SW 1271 (cell line): ENCODE measurements around the gene DIRAS2.

ENCODE experiments used
- DNase-seq, 2 experiments: peaks; one replicate each; lab custom pipeline; 2025; lab: John Stamatoyannopoulos, UW

Gene DIRAS2

GRCh38 chr9:90612957-90613356, 29.7 kb downstream of the DIRAS2 start:
- no peak for DNase-seq

DNA sequence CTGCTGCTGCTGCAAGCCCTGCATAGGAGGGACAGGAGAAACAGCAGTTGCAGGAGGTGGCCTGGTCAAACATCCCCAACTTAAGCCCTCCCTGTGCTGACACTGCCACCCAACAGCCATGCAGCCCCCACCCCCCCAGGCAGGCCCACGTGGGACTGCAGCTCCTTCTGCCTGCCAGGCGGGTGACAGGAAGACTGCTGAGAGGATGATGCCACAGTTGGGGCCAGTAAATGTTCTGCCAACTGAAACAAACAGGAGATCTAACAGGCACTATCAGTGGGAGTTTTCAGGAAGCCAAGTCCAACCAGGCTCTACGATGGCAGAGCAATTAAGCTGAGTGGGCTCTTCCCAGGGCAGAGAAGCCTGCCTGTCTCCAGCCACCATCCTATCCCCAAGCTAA, 31.1 kb downstream of the DIRAS2 start:
- no peak for DNase-seq

DNA sequence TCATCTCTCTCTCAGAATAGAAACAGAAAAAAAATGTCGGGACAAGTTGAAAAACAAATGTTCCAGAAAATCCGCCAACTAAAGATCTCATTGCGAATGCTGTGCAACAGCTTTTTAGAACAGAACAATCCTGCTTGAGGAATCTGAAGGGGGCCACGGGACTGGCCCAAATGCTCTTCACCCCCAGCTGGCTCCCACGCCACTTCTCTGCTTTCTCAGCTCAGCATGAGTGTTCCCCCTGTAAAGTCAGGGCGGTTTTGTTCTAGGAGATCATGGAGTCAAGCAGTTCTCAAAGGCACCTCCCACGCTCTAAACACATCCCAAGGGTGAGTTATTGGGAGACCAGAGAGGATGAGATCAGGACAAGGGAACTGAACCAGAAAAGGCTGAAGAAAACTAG, 31.5 kb downstream of the DIRAS2 start:
- no peak for DNase-seq

- DNase-seq, result no peak
Observed at GRCh38 chr9:90607701-90608516, 34.7 kb downstream of the DIRAS2 start.

DNA sequence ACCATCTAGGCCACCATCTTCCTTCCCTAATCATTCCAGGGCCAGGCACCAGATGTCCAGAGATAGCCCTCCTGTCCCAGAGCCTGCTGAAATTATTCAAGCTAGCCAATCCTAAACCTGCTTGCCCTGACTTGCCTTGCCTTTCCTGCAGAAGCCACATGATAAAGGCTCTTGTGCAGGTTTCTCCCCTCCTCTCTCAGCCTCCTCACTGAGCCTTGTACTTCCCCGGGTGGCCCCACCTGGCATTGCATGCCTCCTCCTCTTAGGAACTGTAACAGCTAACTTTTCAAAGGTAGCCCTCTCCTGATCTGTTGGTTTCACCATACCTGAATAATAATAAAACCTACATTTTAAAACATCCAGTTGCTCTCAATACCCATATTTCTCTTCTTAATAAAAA, 42.6 kb downstream of the DIRAS2 start:
- DNase-seq, result no peak

DNA sequence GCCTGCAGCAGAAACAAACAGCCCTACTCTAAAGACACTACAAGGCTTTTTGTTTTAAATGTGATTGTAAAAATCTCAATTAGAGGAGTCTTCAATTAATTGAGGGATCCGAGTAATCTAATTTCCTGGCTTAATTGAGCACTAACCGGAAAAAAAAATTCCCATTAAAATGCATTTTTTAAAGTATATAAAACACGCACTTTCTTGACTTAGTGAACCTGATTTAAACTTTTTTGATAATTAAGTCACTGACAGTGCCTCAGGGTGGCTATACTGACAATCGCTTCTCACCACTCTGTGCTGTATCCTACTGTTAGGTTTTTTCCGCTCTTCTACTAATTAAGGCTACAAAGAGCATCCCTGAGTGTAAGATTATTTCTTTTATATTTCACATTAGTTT, 44.4 kb downstream of the DIRAS2 start:
- DNase-seq, result no peak

DNA sequence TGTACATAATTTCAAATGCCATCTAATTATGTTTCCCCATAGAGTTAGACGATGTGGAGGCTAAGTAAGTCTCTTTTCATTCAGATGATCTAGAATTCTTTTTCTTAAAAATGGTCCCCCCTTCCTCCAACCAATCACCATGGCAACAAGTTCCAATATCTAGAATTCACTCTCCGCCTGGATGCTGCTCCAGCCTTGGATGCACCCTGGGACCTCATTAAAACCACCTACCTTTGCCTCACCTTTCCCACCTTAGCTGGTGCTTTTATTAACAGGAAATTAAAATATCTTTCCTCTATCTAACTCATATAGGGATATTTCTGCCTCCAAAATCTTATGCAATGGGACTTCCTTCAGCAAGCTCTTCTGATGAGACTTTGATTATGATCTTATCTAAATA, 49.0 kb downstream of the DIRAS2 start:
- no peak for DNase-seq

DNA sequence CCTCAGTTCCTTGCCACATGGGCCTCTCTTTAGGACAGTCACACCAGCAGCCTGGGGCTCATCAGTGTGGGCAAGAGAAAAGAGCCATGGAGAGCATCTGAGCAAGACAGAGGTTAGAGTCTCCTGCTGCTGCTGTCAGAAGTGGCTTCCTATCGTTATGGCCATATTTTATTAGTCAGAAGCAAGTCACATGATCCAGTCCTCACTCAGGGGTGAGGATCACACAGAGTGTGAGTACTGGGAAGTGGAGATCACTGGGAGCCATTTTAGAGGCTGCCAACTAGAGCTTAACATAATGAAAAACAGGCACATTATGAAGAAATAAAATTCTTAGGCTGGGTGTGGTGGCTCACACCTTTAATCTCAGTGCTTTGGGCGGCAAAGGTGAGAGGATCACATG, 62.0 kb downstream of the DIRAS2 start:
- no peak for DNase-seq

DNA sequence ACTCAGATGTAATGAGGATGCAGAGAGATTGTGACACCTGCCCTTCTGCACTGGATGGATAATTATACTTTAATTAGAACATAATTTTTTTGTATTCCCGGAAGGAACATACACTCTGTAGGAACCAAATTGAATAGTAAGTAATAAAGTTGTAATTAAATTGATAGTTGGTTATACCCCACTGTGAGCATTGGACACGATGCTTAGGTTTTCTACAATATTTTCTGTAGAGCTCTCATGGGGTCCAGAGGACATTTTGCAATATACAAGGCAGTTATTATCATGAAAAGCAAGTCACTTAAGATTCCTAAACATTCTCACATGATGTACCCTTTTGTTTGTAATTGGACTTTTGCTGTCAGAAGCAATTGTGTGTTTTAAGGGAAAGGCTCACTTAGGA, 63.4 kb downstream of the DIRAS2 start:
- no peak for DNase-seq

- no peak for DNase-seq
Observed at GRCh38 chr9:90578126-90578815, 64.4 kb downstream of the DIRAS2 start.

DNA sequence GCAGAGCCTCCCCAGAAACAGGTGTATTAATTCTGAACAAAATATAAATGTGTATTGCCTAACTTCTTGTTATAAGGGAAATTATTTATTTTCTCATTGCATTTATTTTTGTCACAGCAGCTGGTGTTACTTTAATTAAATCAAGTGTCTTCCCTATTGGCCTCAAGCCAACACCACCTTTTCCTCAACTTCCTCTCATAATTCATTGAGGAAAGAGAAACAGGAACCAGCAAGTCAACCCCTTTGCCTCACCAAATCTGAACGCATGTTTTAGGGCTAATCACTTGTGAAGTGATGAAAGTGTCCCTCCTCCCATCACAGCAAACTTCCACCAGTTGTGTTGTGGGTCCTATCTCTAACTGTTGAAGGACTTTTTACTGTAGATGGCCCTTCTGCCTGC, 73.1 kb downstream of the DIRAS2 start:
- DNase-seq, result no peak

DNA sequence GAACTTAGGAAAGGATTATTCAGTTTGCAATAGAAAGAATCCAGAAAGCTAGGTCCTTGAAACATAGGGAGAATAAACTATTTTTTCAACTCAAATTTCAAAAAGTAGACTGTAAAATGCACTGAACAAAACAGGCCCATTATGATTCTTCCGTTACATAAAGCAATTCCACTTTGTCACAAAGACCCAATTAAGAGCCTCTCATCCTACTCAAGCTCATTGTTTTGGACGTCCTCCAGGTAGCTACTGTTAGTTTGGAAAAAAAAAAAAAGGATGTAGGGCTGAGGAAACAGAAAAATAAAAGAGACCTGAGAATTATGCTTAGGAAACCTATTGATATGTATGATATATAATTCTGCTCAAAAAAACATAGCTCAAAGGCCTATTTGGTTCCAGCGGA, 74.0 kb downstream of the DIRAS2 start:
- no peak for DNase-seq

- no peak for DNase-seq
Observed at GRCh38 chr9:90562229-90562628, 80.4 kb downstream of the DIRAS2 start.
